Stomach (tissue), 9 donors: ENCODE measurements around the gene C17orf113. TPM values are rescaled to one million over a fixed set of nuclear protein-coding genes. Genes with fewer than 3 reads are reported as not detected.

ENCODE experiments used
- DNase-seq, 2 donors: peaks; one replicate each; pipeline versions ENCODE4 v3.0.0 to v3.0.0-alpha.2; 2013 to 2019
- H3K27ac ChIP-seq, 5 donors: fragments of 200-600 bp in 4 of 5; sonication (generic) in 4 of 5; one replicate each; pipeline ENCODE4 v1.5.1; 2013 to 2019; ENCODE audit warnings: mild to moderate bottlenecking in 1 of 5, moderate library complexity in 1 of 5
- H3K27me3 ChIP-seq, 3 donors: fragments of 200-600 bp; sonication (generic); one replicate each; pipeline ENCODE4 v1.5.1; 2017 to 2019; ENCODE audit warnings: mixed run types in 1 of 3
- H3K36me3 ChIP-seq, 4 donors: fragments of 200-600 bp; sonication (generic); 1 replicate in 3 of 4; 2 replicates in 1 of 4; pipeline ENCODE4 v1.5.1; 2016 to 2019
- H3K4me1 ChIP-seq, 4 donors: fragments of 200-600 bp; sonication (generic); one replicate each; pipeline ENCODE4 v1.5.1; 2016 to 2019
- H3K4me3 ChIP-seq, 4 donors: fragments of 200-600 bp; sonication (generic) in 3 of 4; one replicate each; pipeline ENCODE4 v1.5.1; 2016 to 2019; ENCODE audit warnings: mild to moderate bottlenecking in 1 of 4
- H3K9me3 ChIP-seq, 4 donors: fragments of 200-600 bp; sonication (generic); one replicate each; pipeline ENCODE4 v1.5.1; 2016 to 2019
- EP300 ChIP-seq: sonication (generic); formaldehyde crosslinking; IDR thresholded peaks from one replicate; pipeline ENCODE4 v1.6.1; 2017; ENCODE audit warnings: antibody characterized with exemption
- POLR2A ChIP-seq, 4 donors: fragments of 450-650 bp; IDR thresholded peaks; one replicate each; pipeline ENCODE4 v1.6.1; 2016; ENCODE audit warnings: antibody characterized with exemption in 4 of 4, control low read depth in 2 of 4, mild to moderate bottlenecking in 1 of 4, moderate library complexity in 1 of 4
- POLR2AphosphoS5 ChIP-seq, 3 donors: sonication (generic); formaldehyde crosslinking; IDR thresholded peaks; one replicate each; pipeline ENCODE4 v1.6.1; 2016; ENCODE audit warnings: antibody characterized with exemption in 3 of 3
- WGBS, 5 donors: extraction: QIAGEN DNeasy Blood & Tissue Kit in 3 of 5; methylation state at CpG; one replicate each; pipeline versions ENCODE4 v1.1.5 to v1.1.7; 2013 to 2018; 5-methylcytosine and 5-hydroxymethylcytosine counted together
- intact Hi-C: fragments of 100-400 bp; cut with DNase I; formaldehyde crosslinking; loops from one replicate; pipeline ENCODE4 v1.15.1; 2023; ENCODE audit warnings: low total_unique reads
- polyA plus RNA-seq, 3 donors: library from polyadenylated mRNA; stranded (reverse); fragments of 200-250 nt; gene quantifications; one replicate each; pipeline ENCODE4 v1.2.3, GENCODE V29; 2013
- total RNA-seq, 5 donors: library from RNA; depleted of rRNA; stranded (reverse); fragments of >200 nt; gene quantifications; one replicate each; pipeline versions ENCODE4 v1.1.0 to v1.2.3, GENCODE V29; 2014 to 2016
- TF ChIP-seq, protein P1 (sequence below), 7 experiments: fragments of 450-650 bp in 4 of 7; fragments of 200-600 bp in 3 of 7; sonication (generic) in 3 of 7; IDR thresholded peaks; one replicate each; pipeline ENCODE4 v1.5.1; 2016 to 2019; ENCODE audit warnings: antibody characterized with exemption in 7 of 7, control low read depth in 2 of 7, mild to moderate bottlenecking in 1 of 7
- donor health status: healthy with polysubstance abuse.
- donor health status: Bipolar disorder and iron deficiency.
- donor health status: healthy.

C17orf113 gene
- total and polyA plus RNA-seq, 8 donors: 0.31 to 5.2 (median 1.4) TPM; not detected in 2

DNA sequence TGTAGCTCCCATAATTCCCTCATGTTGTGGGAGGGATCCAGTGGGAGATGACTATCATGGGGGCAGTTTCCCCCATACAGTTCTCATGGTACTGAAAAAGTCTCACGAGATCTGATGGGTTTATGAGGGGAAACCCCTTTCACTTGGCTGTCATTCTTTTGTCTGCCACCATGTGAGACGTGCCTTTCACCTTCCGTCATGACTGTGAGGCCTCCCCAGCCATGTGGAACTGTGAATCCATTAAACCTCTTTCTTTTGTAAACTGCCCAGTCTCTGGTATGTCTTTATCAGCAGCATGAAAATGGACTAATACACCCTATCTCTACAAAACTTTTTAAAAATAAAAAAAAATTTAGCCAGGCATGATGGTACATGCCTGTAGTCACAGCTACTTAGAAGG is 6.2 kb upstream of the C17orf113 start:
- TF ChIP-seq POLR2AphosphoS5 (IDR thresholded peaks at IDR 0.05): no peak
- TF ChIP-seq, protein P1, sequence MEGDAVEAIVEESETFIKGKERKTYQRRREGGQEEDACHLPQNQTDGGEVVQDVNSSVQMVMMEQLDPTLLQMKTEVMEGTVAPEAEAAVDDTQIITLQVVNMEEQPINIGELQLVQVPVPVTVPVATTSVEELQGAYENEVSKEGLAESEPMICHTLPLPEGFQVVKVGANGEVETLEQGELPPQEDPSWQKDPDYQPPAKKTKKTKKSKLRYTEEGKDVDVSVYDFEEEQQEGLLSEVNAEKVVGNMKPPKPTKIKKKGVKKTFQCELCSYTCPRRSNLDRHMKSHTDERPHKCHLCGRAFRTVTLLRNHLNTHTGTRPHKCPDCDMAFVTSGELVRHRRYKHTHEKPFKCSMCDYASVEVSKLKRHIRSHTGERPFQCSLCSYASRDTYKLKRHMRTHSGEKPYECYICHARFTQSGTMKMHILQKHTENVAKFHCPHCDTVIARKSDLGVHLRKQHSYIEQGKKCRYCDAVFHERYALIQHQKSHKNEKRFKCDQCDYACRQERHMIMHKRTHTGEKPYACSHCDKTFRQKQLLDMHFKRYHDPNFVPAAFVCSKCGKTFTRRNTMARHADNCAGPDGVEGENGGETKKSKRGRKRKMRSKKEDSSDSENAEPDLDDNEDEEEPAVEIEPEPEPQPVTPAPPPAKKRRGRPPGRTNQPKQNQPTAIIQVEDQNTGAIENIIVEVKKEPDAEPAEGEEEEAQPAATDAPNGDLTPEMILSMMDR (IDR thresholded peaks at IDR 0.05): no peak
- TF ChIP-seq POLR2A (IDR thresholded peaks at IDR 0.05): no peak
- TF ChIP-seq EP300: no peak
- H3K4me1 ChIP-seq: no peaks in the 10 kb centered on the region
- H3K36me3 ChIP-seq: no peaks in the 10 kb centered on the region
- no peaks in the 10 kb centered on the region for H3K9me3 ChIP-seq
- no peak for DNase-seq
- 64 to 76% (median 72%) methylated on average over 3 of the region's 3 CpGs for WGBS, 5 donors
- no peak overlapping the region for H3K27ac ChIP-seq
- intact Hi-C loops: no loop called here
- peaks cover 0 to 53% (median 17%) of the 10 kb centered on the region in 3 donors for H3K27me3 ChIP-seq
- no peak overlapping the region for H3K4me3 ChIP-seq

DNA sequence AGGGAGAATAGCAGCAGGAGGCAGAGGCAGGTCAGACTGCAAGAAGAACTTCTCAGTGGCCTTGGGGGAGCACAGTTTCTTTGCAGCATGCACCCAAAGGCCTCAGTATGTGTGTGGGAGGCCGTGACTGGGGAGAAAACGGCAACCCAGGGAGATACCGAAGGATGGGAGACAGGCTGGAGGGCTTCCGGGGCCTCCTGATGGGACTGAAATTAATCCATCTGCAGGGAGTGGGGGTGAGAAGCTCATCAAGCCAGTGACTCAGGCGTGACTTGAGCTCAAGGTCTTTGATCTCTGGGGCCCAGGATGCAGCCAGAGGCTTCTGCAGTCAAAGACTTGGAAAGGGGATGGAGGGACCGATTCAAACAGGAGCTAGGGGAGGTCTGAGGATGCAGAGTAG is 5.1 kb upstream of the C17orf113 start:
- Histone ChIP-seq H3K9me3 (no peaks in the 10 kb centered on the region), H3K4me3 (no peak overlapping the region), H3K4me1 (peaks cover 6 to 10% (median 6%) of the 10 kb centered on the region in 4 donors), H3K36me3 (no peaks in the 10 kb centered on the region), H3K27ac (no peak overlapping the region), H3K27me3 (peaks cover 0 to 53% (median 17%) of the 10 kb centered on the region in 3 donors)
- intact Hi-C loops: no loop called here
- TF ChIP-seq POLR2A (IDR thresholded peaks at IDR 0.05) (no peak), EP300 (no peak), POLR2AphosphoS5 (IDR thresholded peaks at IDR 0.05) (no peak)
- TF ChIP-seq, protein P1 (IDR thresholded peaks at IDR 0.05): no peak
- 43 to 50% (median 45%) methylated on average over 6 of the region's 6 CpGs for WGBS, 5 donors
- DNase-seq: no peak

DNA sequence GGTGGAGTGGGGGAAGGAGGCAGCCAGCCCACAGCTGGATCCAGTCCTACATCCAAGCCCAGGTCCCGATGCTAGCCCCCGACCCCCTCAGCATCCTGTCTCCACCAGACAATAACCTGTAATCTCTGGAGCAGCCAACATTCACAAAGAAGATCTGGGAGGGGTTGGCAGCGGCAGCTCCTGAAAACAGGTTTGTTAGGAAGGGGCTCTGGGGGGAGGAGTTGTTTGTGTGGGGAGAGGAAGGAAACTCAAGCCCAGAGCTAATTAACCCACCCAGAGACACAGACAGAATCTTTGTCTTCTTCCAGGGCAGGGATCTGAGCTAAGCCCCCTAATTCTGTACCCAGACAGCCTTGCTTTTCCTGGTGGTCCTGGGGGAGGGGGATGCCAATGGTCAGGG is 4.6 kb upstream of the C17orf113 start:
- intact Hi-C loops: no loop called here
- Histone ChIP-seq H3K36me3 (no peaks in the 10 kb centered on the region), H3K9me3 (no peaks in the 10 kb centered on the region), H3K4me3 (no peak overlapping the region), H3K27me3 (peaks cover 0 to 53% (median 17%) of the 10 kb centered on the region in 3 donors), H3K4me1 (peaks cover 8 to 10% (median 9%) of the 10 kb centered on the region in 4 donors), H3K27ac (no peak overlapping the region)
- DNase-seq: no peak
- 25 to 37% (median 30%) methylated on average over 3 of the region's 3 CpGs for WGBS, 5 donors
- TF ChIP-seq EP300 (no peak), POLR2A (IDR thresholded peaks at IDR 0.05) (no peak), POLR2AphosphoS5 (IDR thresholded peaks at IDR 0.05) (no peak)
- TF ChIP-seq, protein P1 (IDR thresholded peaks at IDR 0.05): no peak

DNA sequence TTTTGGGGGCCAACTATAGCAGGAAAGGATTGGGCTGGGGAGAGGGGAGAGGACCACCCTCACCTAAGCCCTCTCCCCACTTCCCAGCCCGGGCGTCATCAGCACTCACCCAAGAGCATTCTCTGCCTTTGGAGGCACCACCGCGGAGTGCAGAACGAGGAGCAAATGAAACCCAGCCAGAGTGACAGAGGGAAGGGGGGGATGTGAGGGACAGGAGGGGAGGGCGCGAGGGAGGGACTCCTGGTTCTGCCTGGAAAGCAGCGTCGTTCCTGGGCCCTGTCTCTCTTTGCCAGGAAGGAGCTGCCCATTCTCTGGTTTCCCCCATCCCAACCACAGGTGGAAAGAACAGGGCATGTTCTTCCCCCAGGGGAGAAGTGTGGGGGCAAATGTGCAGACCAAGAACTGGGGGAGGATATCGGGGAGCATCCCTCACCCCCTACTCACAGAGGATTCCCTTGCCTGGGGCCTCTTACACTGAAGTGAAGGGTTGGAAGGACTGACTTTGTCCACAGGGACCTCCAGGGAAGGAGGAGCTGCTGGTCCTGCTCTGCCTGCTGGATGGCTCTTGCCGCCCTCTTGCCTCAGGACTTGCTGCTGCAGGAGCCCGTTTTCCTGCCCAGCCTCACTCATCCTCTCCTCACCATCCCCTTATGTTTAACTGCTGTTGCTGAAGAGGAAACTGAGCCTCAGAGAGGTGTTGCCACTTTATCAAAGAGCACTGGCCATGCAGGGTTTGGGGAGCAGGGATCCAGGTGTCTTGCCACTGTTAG is 3.5 kb upstream of the C17orf113 start:
- Histone ChIP-seq H3K27me3 (peaks cover 0 to 50% (median 17%) of the 10 kb centered on the region in 3 donors), H3K4me3 (no peak overlapping the region), H3K9me3 (no peaks in the 10 kb centered on the region), H3K36me3 (no peaks in the 10 kb centered on the region), H3K4me1 (peaks cover 10 to 13% (median 12%) of the 10 kb centered on the region in 4 donors), H3K27ac (no peak overlapping the region)
- 21 to 35% (median 22%) methylated on average over 9 to 12 of the region's 12 CpGs for WGBS, 5 donors
- DNase-seq: no peak
- intact Hi-C loops: no loop called here
- TF ChIP-seq EP300: no peak
- TF ChIP-seq POLR2AphosphoS5 (IDR thresholded peaks at IDR 0.05): no peak
- no peak for TF ChIP-seq POLR2A (IDR thresholded peaks at IDR 0.05)
- TF ChIP-seq, protein P1 (IDR thresholded peaks at IDR 0.05): no peak
